EL (cell line): ENCODE data around the gene OAF.
"Not testable (repeated sequence)": the region's sequence is repeated elsewhere in the genome, so short reads cannot be mapped to it uniquely, and the experiment has no call there.

Experiments
- DNase-seq: peaks from one replicate; pipeline ENCODE4 v3.0.0-alpha.2; 2016

The OAF gene

DNA sequence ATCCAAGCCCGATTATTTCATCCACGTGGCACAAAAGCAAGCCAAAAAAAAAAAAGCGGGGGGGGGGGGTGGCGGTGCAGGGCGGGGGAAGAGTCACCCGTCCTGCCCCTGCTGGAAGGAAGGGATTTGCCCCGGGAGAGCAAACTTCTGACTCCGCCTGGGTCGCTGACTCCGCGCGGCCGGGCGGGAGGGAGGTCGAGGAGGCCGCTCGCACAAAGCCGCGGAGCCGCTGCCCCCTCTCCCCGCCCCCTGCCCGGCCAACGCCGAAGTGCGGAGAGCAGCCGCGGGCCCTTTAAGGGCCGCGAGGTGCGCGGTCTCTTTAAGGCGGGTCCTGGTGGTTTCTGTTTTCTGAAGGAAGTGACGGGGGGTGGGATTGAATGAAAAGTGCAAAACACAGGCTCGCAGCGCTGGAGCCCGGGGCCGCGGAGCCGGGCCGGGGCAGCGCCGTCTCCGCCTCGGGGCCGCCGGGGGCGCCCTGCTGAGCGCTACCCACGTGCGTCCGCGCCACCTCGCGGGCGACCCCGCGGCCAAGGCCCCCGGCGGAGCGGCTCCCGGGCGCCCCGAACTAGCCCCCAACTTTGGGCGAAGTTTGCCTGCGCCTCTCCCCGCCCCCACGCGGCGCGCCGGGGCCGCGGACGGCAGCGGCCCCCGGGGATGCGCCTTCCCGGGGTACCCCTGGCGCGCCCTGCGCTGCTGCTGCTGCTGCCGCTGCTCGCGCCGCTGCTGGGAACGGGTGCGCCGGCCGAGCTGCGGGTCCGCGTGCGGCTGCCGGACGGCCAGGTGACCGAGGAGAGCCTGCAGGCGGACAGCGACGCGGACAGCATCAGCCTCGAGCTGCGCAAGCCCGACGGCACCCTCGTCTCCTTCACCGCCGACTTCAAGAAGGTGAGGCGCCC is at the start of gene OAF:
Gene OAF (plus strand): TSS at position 407 of the 896 bp plus-strand sequence. CDS start 248 bp downstream, at position 655.
- DNase-seq, result peak; percentile 90

DNA sequence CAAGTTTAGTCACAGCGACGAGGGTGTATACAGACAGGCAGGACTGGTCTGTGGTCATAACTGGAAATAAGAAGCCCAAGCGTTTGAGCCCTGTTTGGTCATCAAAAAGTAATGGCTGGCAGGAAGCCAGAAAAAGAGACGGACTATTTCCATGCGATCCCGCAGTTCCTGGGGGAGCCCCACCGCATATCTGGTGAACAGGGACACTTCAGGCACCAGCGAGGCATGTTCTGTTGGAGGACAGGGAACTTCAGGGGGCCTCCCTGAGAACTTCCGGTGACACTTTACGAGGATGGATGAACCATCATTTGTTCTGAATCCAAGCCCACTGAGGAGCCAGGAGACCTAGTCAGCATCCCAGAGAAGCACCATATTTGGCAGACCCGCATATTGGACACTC is 43.2 kb upstream of the OAF start:
- DNase-seq, result no peak

DNA sequence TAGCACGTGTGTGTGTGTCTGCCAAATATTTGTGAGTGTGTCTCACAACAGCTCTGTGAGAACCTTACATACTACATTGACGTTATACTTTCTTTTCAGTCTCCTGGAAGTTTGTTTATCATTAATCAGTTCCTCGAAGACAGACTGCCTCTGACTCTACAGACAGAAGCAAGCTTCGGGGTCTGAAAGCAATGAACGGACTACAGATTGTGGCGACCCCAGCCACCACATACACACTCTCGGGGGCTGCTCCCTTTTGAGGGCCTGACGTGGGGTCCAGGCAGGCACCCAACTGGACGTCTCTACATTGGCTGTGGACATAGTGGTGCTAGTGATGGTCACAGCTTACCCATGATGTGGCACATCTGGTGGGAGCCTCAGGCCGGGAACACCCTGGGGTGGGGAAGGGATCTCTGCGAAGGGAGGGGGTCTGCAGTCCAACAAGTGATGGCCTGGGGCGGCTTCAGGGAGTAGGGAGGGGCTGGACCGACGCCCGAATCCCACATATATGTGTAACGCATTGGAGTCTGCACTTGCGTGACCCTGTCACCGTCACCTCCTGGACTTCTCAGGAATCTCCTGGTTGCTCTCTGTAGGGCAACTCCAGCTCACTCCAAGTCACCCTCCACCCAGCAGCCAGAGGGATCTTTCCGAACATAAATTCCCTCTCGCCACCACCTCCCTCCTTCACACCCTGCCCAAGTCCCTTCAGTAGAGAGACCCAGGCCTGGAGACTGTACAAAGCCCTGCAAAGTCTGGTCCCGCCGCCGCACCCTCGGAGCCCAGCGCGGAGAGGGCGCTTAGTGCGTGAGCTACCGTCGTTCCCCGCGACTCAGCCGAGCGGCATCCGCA is 42.5 kb upstream of the OAF start:
- DNase-seq, result no peak

DNA sequence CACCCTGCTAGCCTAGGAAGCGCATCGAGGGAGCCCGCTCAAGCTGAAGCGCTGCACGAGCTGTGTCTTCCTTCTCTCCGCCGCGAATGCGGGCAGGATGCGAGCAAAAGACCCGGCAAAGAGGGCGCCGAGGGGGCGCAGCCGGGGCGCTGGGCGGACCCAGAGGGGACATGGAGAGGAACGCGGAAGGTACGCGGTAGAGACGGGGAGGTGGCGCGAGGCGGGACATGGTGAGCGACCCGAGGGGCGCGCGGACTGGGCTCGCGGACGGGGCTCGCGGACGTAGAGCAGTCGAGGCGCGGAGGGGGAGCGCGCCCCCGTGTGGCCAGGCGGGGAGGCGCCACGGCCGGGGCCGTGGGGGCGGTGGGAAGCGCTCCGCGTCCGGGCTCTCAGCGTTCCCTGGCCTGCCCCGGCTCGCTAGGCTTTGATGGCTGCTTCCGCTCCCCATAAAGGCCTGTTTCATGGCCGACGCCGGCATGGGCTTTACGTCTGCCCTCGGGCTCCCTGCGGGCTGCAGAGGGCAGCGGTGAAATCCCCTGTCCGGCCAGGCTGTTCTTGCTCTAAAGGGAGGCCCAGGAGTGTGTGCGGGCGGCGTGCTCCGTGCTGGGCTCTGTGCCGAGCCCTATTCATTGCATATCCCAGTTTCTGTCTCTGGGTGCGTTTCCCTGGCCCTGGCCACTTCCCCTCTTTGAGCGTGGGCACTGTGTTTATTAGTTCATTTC is 41.7 kb upstream of the OAF start:
- DNase-seq, result peak; percentile 71

GRCh38 chr11:120169981-120170698 is 40.7 kb upstream of the OAF start:
- no peak for DNase-seq

- DNase-seq, result no peak
Measured at GRCh38 chr11:120170741-120171261, 40.0 kb upstream of the OAF start.

GRCh38 chr11:120172054-120172911 is 38.5 kb upstream of the OAF start:
- DNase-seq, result peak; percentile 66

- no peak for DNase-seq
Measured at GRCh38 chr11:120173019-120173705, 37.7 kb upstream of the OAF start.

DNA sequence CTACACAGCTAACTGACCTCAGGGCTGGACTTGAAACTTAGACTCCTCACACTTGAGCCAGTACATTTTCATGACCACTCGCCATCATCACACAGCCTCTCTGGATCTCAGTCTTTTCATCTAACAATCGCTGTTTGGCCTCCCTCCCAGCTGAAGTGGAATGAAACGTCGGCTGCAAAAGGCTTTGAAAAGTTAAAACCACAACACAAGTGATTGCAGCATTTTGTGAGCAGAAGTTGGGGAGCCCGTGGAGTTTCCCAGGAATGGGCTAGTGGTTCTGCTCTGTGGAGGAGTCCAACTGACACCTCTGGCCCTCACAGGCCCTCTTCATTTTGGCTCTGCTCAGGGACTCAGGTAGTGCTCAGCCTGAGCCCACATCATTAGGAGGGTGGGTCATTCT is 37.0 kb upstream of the OAF start:
- DNase-seq, result no peak

GRCh38 chr11:120174866-120175265 is 36.0 kb upstream of the OAF start:
- DNase-seq, result no peak

DNA sequence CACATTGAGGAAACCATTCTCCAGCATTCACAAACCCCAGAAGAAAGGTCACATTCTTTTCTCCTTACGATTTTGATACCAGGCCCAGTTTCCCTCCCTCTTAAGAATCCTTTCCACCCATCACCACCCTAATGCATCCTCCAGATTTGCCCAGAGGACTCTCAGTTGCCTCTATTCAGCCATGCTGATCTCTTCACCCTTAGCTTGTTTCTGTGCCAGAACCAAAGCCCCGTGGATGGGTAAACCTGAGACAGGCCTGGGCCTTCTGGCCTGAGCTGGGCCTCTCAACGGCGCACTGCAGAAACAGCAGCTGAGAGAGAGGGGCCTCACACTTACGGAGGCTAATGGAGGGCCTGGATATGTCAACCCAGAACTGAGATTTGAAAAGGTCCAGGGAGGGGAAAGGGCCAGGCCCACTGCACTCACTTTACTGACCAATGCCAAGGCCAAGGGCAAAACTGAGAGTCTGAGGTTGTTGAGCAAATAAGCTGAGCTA is 32.2 kb upstream of the OAF start:
- peak; percentile 68 for DNase-seq

DNA sequence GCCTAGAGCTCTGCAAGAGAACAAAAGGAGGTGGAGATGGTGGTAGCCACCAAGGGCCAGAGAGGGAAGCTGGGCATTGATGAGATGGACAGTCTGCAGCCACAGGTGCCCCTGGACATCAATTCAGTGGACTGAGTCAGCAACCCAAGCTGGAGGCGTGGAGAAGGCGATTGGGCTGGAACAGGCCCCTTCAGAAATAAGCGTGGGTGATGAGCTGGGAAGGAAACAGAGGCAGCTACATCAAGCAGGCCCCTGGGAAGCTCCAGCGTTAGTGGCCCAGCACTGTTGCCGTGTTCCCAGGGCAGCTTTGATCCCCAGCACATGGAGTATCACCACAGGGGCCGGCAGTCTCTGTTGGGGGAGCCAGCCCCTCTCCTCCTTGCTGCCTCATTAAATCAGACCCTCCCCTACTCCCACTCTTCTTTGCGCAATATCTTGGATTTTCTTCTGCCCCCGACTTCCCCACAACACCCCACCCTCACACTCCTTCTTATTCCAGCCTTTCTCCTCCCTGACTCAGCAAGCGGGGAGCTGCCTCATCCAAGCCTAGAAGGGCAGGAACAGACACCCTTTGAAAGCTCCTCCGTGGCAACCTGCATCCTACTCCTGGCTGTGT is 31.7 kb upstream of the OAF start:
- DNase-seq, result no peak

DNA sequence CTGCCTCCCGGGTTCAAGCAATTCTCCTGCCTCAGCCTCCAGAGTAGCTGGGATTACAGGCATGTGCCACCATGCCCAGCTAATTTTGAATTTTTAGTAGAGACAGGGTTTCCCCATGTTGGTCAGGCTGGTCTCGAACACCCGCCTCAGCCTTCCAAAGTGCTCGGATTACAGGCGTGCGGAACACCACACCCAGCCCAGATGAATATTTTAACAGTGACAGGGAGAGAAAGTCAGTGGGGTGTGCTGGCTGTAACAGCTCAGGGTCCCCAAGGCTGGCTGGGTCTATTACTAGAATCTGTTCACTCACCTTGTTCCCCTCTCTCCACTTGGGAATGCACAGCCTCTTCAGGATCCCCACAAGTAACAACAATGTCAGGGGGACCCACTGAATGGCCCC is 30.8 kb upstream of the OAF start:
- not testable (repeated sequence) for DNase-seq

DNA sequence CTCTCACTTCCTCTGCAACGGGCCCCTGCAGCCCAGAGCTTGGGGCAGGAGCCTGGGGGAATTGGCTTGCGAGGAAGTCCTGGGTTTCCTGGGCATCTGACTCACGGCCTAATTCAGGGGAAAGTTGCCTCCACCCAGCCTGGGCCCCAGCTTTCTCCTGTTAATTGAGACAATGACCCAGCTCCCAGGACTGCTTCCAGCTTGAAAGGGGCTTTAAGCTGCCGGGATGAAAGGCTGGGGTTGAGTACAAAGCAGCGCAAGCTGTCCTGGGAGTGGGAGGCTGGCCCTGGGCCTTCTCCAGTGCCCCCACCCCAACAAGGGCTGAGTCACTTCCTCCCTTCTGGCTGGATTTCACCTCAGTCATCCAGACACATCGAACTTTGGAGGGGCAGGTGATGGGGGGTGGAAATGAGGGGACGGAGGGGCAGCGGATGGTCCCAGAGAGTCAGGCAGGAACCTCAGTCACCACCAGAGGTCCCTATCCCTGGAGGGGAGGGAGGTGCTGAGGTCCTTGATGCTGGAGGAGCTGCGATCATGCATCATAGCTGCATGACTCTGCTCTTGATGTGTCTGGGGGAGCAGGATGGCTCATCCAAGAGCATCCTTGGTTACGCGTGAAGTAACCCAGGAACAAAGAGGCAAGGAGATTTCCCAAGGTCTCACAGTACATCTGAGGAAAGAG is 30.1 kb upstream of the OAF start:
- DNase-seq, result peak; percentile 45

- no peak for DNase-seq
Measured at GRCh38 chr11:120181376-120181975, 29.4 kb upstream of the OAF start.

- no peak for DNase-seq
Measured at GRCh38 chr11:120182372-120182771, 28.5 kb upstream of the OAF start.

- DNase-seq, result no peak
Measured at GRCh38 chr11:120182790-120183491, 27.9 kb upstream of the OAF start.

- no peak for DNase-seq
Measured at GRCh38 chr11:120183701-120184141, 27.1 kb upstream of the OAF start.
